GM21360 (cell line): ENCODE measurements around the gene FAM3A.

Experiments
- ATAC-seq: cut with Tn5 transposase; IDR thresholded peaks from one replicate; pipeline ENCODE4 v1.9.1; 2021; ENCODE audit warnings: mild to moderate bottlenecking, moderate library complexity; ENCODE audit not compliant: unreplicated experiment

FAM3A gene

GRCh38 chrX:154534526-154535322 is 18.7 kb upstream of the FAM3A start:
- peak; percentile 90 for ATAC-seq

GRCh38 chrX:154532690-154533089 is 16.7 kb upstream of the FAM3A start:
- no peak for ATAC-seq

- ATAC-seq, result no peak
Observed at GRCh38 chrX:154531626-154532025, 15.6 kb upstream of the FAM3A start.

GRCh38 chrX:154530286-154530685 is 14.3 kb upstream of the FAM3A start:
- ATAC-seq, result no peak

GRCh38 chrX:154529206-154529612 is 13.2 kb upstream of the FAM3A start:
- no peak for ATAC-seq

- ATAC-seq, result peak; percentile 51
Observed at GRCh38 chrX:154526901-154527675, 11.1 kb upstream of the FAM3A start.

GRCh38 chrX:154525606-154526490 is 9.8 kb upstream of the FAM3A start:
- no peak for ATAC-seq

GRCh38 chrX:154519389-154519788 is 3.4 kb upstream of the FAM3A start:
- no peak for ATAC-seq

- ATAC-seq, result no peak
Observed at GRCh38 chrX:154517101-154517781, 1.2 kb upstream of the FAM3A start.

- no peak for ATAC-seq
Observed at GRCh38 chrX:154516656-154517100, 646 bp upstream of the FAM3A start.

GRCh38 chrX:154515090-154515965 is 704 bp downstream of the FAM3A start:
- no peak for ATAC-seq

- no peak for ATAC-seq
Observed at GRCh38 chrX:154513716-154514115, 2.3 kb downstream of the FAM3A start.

GRCh38 chrX:154512879-154513553 is 3.0 kb downstream of the FAM3A start:
- no peak for ATAC-seq

GRCh38 chrX:154511761-154512160 is 4.3 kb downstream of the FAM3A start:
- no peak for ATAC-seq

GRCh38 chrX:154509455-154509854 is 6.6 kb downstream of the FAM3A start:
- ATAC-seq, result no peak

GRCh38 chrX:154508384-154508745 is 7.7 kb downstream of the FAM3A start:
- ATAC-seq, result no peak

GRCh38 chrX:154507673-154508383 is 8.2 kb downstream of the FAM3A start:
- no peak for ATAC-seq
